Esophagus squamous epithelium (tissue), 5 donors: ENCODE measurements around the gene PKP4. TPM values are rescaled to one million over a fixed set of nuclear protein-coding genes. Genes with fewer than 3 reads are reported as not detected.
"Not testable (repeated sequence)": the region's sequence is repeated elsewhere in the genome, so short reads cannot be mapped to it uniquely, and the experiment has no call there.

ENCODE experiments used
- DNase-seq: peaks from one replicate; lab custom pipeline; 2025; lab: John Stamatoyannopoulos, UW
- H3K27ac ChIP-seq, 4 donors: fragments of 200-600 bp; sonication (generic); one replicate each; pipeline ENCODE4 v1.5.1; 2016 to 2019; ENCODE audit warnings: mild to moderate bottlenecking in 1 of 4
- H3K27me3 ChIP-seq, 4 donors: fragments of 200-600 bp; sonication (generic); 1 replicate in 3 of 4; 2 replicates in 1 of 4; pipeline versions ENCODE4 v1.5.1 to v1.6.0; 2017 to 2021; ENCODE audit warnings: antibody characterized with exemption in 1 of 4
- H3K36me3 ChIP-seq, 3 donors: fragments of 200-600 bp; sonication (generic); one replicate each; pipeline ENCODE4 v1.5.1; 2016 to 2019
- H3K4me1 ChIP-seq, 3 donors: fragments of 200-600 bp; sonication (generic); one replicate each; pipeline ENCODE4 v1.5.1; 2017 to 2019
- H3K4me3 ChIP-seq, 4 donors: fragments of 200-600 bp; sonication (generic); 1 replicate in 3 of 4; 2 replicates in 1 of 4; pipeline ENCODE4 v1.5.1; 2016 to 2019; ENCODE audit warnings: mild to moderate bottlenecking in 2 of 4, moderate library complexity in 1 of 4
- H3K9me3 ChIP-seq, 3 donors: fragments of 200-600 bp; sonication (generic); one replicate each; pipeline ENCODE4 v1.5.1; 2016 to 2019
- CTCF ChIP-seq, 6 experiments: fragments of 450-650 bp in 4 of 6; fragments of 200-600 bp in 2 of 6; sonication (generic) in 2 of 6; IDR thresholded peaks; one replicate each; pipeline ENCODE4 v1.5.1; 2016 to 2019; ENCODE audit warnings: antibody characterized with exemption in 6 of 6, mild to moderate bottlenecking in 4 of 6, moderate library complexity in 4 of 6
- POLR2A ChIP-seq, 4 donors: fragments of 450-650 bp; IDR thresholded peaks; one replicate each; pipeline ENCODE4 v1.6.1; 2017; ENCODE audit warnings: antibody characterized with exemption in 4 of 4, mild to moderate bottlenecking in 4 of 4, moderate library complexity in 3 of 4
- WGBS, 2 donors: methylation state at CpG; one replicate each; pipeline ENCODE4 v1.1.5; 2018; 5-methylcytosine and 5-hydroxymethylcytosine counted together
- intact Hi-C: fragments of 100-400 bp; cut with DNase I; formaldehyde crosslinking; loops from one replicate; pipeline ENCODE4 v1.15.0; 2022
- total RNA-seq, 4 donors: library from RNA; depleted of rRNA; stranded (reverse); fragments of >200 nt; gene quantifications; one replicate each; pipeline ENCODE4 v1.1.0, GENCODE V29; 2016
- donor health status: DM: yes; HTN: yes; CAD: no.

PKP4 gene
- total RNA-seq, 4 donors from 2014 or later = 36.3 to 77.1 (median 46.6) TPM

- 75 to 86% methylated on average over 1 to 2 of the region's 2 CpGs for WGBS, 2 donors
- Histone ChIP-seq H3K9me3 (no peaks in the 10 kb centered on the region), H3K36me3 (no peaks in the 10 kb centered on the region), H3K27ac (no peak overlapping the region), H3K27me3 (no peaks in the 10 kb centered on the region), H3K4me3 (no peak overlapping the region), H3K4me1 (peaks cover 0 to 6% (median under 1%) of the 10 kb centered on the region in 3 donors)
- TF ChIP-seq POLR2A (IDR thresholded peaks at IDR 0.05) (no peak), CTCF (IDR thresholded peaks at IDR 0.05) (no peak)
- intact Hi-C loops = no loop called here
- DNase-seq = no peak
Measured at GRCh38 chr2:158690823-158691222, 234.1 kb downstream of the PKP4 start.

GRCh38 chr2:158691619-158692018, 234.9 kb downstream of the PKP4 start:
- DNase-seq = no peak
- intact Hi-C loops = no loop called here
- 86 to 100% methylated on average over 4 of the region's 4 CpGs for WGBS, 2 donors

GRCh38 chr2:158692372-158693103, 235.8 kb downstream of the PKP4 start:
- DNase-seq = no peak
- Histone ChIP-seq H3K9me3 (no peaks in the 10 kb centered on the region), H3K4me3 (no peak overlapping the region), H3K36me3 (no peaks in the 10 kb centered on the region), H3K4me1 (no peaks in the 10 kb centered on the region), H3K27me3 (no peaks in the 10 kb centered on the region), H3K27ac (no peak overlapping the region)
- TF ChIP-seq CTCF (IDR thresholded peaks at IDR 0.05) (no peak), POLR2A (IDR thresholded peaks at IDR 0.05) (no peak)
- intact Hi-C loops = no loop called here
- 91 to 92% methylated on average over 1 to 3 of the region's 3 CpGs for WGBS, 2 donors

More at GRCh38 chr2:158691619-158692018, 234.9 kb downstream of the PKP4 start:
- no peak overlapping the region for H3K4me3 ChIP-seq
- H3K27me3 ChIP-seq = no peaks in the 10 kb centered on the region
- H3K4me1 ChIP-seq = no peaks in the 10 kb centered on the region
- TF ChIP-seq POLR2A (IDR thresholded peaks at IDR 0.05) = no peak
- no peak for TF ChIP-seq CTCF (IDR thresholded peaks at IDR 0.05)
- no peaks in the 10 kb centered on the region for H3K36me3 ChIP-seq
- H3K9me3 ChIP-seq = no peaks in the 10 kb centered on the region
- H3K27ac ChIP-seq = no peak overlapping the region

- no peak for DNase-seq
- Histone ChIP-seq H3K27me3 (no peaks in the 10 kb centered on the region), H3K4me3 (no peak overlapping the region), H3K9me3 (no peaks in the 10 kb centered on the region), H3K27ac (no peak overlapping the region), H3K4me1 (no peaks in the 10 kb centered on the region), H3K36me3 (no peaks in the 10 kb centered on the region)
- intact Hi-C loops = no loop called here
- TF ChIP-seq CTCF (IDR thresholded peaks at IDR 0.05) = no peak
- TF ChIP-seq POLR2A (IDR thresholded peaks at IDR 0.05) = no peak
Measured at GRCh38 chr2:158693476-158693875, 236.7 kb downstream of the PKP4 start.

GRCh38 chr2:158695305-158695704, 238.6 kb downstream of the PKP4 start:
- H3K4me1 ChIP-seq = no peaks in the 10 kb centered on the region
- H3K27ac ChIP-seq = no peak overlapping the region
- H3K27me3 ChIP-seq = no peaks in the 10 kb centered on the region
- TF ChIP-seq POLR2A (IDR thresholded peaks at IDR 0.05) = no peak
- no peak for TF ChIP-seq CTCF (IDR thresholded peaks at IDR 0.05)
- no peak overlapping the region for H3K4me3 ChIP-seq
- no peak for DNase-seq
- no peaks in the 10 kb centered on the region for H3K36me3 ChIP-seq
- no peaks in the 10 kb centered on the region for H3K9me3 ChIP-seq
- intact Hi-C loops = no loop called here

- H3K9me3 ChIP-seq, H3K27me3 ChIP-seq, H3K36me3 ChIP-seq, H3K27ac ChIP-seq, intact Hi-C loops, H3K4me3 ChIP-seq, DNase-seq, H3K4me1 ChIP-seq: not testable (repeated sequence)
- WGBS, 2 donors = 69 to 71% methylated on average over 5 of the region's 5 CpGs
Measured at GRCh38 chr2:158695744-158696143, 239.0 kb downstream of the PKP4 start.
